HG02840 (cell line): ENCODE results near the gene PLPP2.

Experiments used
- ATAC-seq: cut with Tn5 transposase; IDR thresholded peaks from one replicate; pipeline ENCODE4 v1.9.1; 2021; ENCODE audit warnings: mild to moderate bottlenecking, moderate library complexity, moderate number of reproducible peaks; ENCODE audit not compliant: unreplicated experiment, low FRiP score

The PLPP2 gene

GRCh38 chr19:291006-291521 lies at the start of gene PLPP2:
TSS of gene PLPP2 (minus strand) at chr19:291403. CDS start at chr19:291336, 67 bp downstream.
- ATAC-seq, result no peak

GRCh38 chr19:340620-341385 lies 49.6 kb upstream of the PLPP2 start:
- ATAC-seq, result no peak

- ATAC-seq, result no peak
Observed at GRCh38 chr19:339262-339887, 48.2 kb upstream of the PLPP2 start.

GRCh38 chr19:338421-338820 lies 47.2 kb upstream of the PLPP2 start:
- ATAC-seq, result no peak

GRCh38 chr19:336067-336614 lies 44.9 kb upstream of the PLPP2 start:
- no peak for ATAC-seq

GRCh38 chr19:335486-336066 lies 44.4 kb upstream of the PLPP2 start:
- ATAC-seq, result no peak

GRCh38 chr19:335072-335471 lies 43.9 kb upstream of the PLPP2 start:
- no peak for ATAC-seq

GRCh38 chr19:334296-335071 lies 43.3 kb upstream of the PLPP2 start:
- no peak for ATAC-seq

- ATAC-seq, result no peak
Observed at GRCh38 chr19:330503-330902, 39.3 kb upstream of the PLPP2 start.

GRCh38 chr19:329876-330275 lies 38.7 kb upstream of the PLPP2 start:
- no peak for ATAC-seq

GRCh38 chr19:328025-328505 lies 36.9 kb upstream of the PLPP2 start:
- no peak for ATAC-seq

GRCh38 chr19:327291-328024 lies 36.3 kb upstream of the PLPP2 start:
- no peak for ATAC-seq

- no peak for ATAC-seq
Observed at GRCh38 chr19:326871-327270, 35.7 kb upstream of the PLPP2 start.

GRCh38 chr19:325937-326565 lies 34.8 kb upstream of the PLPP2 start:
- ATAC-seq, result no peak

GRCh38 chr19:325173-325936 lies 34.2 kb upstream of the PLPP2 start:
- ATAC-seq, result no peak

- ATAC-seq, result no peak
Observed at GRCh38 chr19:324716-325115, 33.5 kb upstream of the PLPP2 start.

GRCh38 chr19:322616-323015 lies 31.4 kb upstream of the PLPP2 start:
- no peak for ATAC-seq

- no peak for ATAC-seq
Observed at GRCh38 chr19:318509-318774, 27.2 kb upstream of the PLPP2 start.
